H9 (cell line): ENCODE results near the gene NELFCD. TPM values are rescaled to one million over a fixed set of nuclear protein-coding genes. Genes with fewer than 3 reads are reported as not detected.

Experiments used
- DNase-seq: peaks from one replicate; pipeline ENCODE4 v3.0.0-alpha.2; 2017
- H2AFZ ChIP-seq: one replicate; pipeline ENCODE4 v1.6.1; 2013; ENCODE audit warnings: mild to moderate bottlenecking, low read length, control low read depth, moderate library complexity
- H2AK5ac ChIP-seq: 2 replicates; pipeline ENCODE4 v1.6.1; 2013; ENCODE audit warnings: low read length, control low read depth, mixed read lengths; ENCODE audit not compliant: insufficient read length
- H2BK120ac ChIP-seq: one replicate; pipeline ENCODE4 v1.6.1; 2013; ENCODE audit warnings: low read depth, mild to moderate bottlenecking, low read length, control low read depth, inconsistent platforms; ENCODE audit not compliant: poor library complexity, severe bottlenecking
- H2BK12ac ChIP-seq: 2 replicates; pipeline ENCODE4 v1.6.1; 2013; ENCODE audit warnings: low read length, control low read depth, mixed read lengths, low read depth; ENCODE audit not compliant: insufficient read length
- H2BK15ac ChIP-seq: 2 replicates; pipeline ENCODE4 v1.6.1; 2013; ENCODE audit warnings: low read depth, low read length, control low read depth
- H2BK20ac ChIP-seq: one replicate; pipeline ENCODE4 v1.6.1; 2013; ENCODE audit warnings: low read depth, mild to moderate bottlenecking, low read length, control low read depth, inconsistent platforms; ENCODE audit not compliant: poor library complexity, severe bottlenecking
- H2BK5ac ChIP-seq: 2 replicates; pipeline ENCODE4 v1.6.1; 2013; ENCODE audit warnings: low read length, control low read depth, mixed read lengths; ENCODE audit not compliant: insufficient read length
- H3K14ac ChIP-seq: 2 replicates; pipeline ENCODE4 v1.6.1; 2013; ENCODE audit warnings: low read length, control low read depth; ENCODE audit not compliant: insufficient read depth
- H3K18ac ChIP-seq: 2 replicates; pipeline ENCODE4 v1.6.1; 2013; ENCODE audit warnings: low read depth, mild to moderate bottlenecking, mixed read lengths, low read length, control low read depth; ENCODE audit not compliant: insufficient read length
- H3K23ac ChIP-seq: 2 replicates; pipeline ENCODE4 v1.6.1; 2013; ENCODE audit warnings: low read length, control low read depth, mixed read lengths, low read depth; ENCODE audit not compliant: insufficient read length
- H3K23me2 ChIP-seq: 2 replicates; pipeline ENCODE4 v1.6.1; 2013; ENCODE audit warnings: low read depth, mild to moderate bottlenecking, mixed read lengths, low read length, control low read depth; ENCODE audit not compliant: insufficient read length, poor library complexity, severe bottlenecking
- H3K27ac ChIP-seq: 2 replicates; pipeline ENCODE4 v1.5.1; 2013; ENCODE audit warnings: low read length, control low read depth, mixed read lengths, low read depth; ENCODE audit not compliant: insufficient read length
- H3K27me3 ChIP-seq: 2 replicates; pipeline ENCODE4 v1.6.1; 2013; ENCODE audit warnings: low read length, control low read depth, inconsistent platforms; ENCODE audit not compliant: insufficient read depth
- H3K4ac ChIP-seq: 2 replicates; pipeline ENCODE4 v1.6.1; 2013; ENCODE audit warnings: low read depth, mild to moderate bottlenecking, control low read depth, inconsistent platforms, low read length, moderate library complexity
- H3K4me1 ChIP-seq: 2 replicates; pipeline ENCODE4 v1.6.1; 2013; ENCODE audit warnings: low read length, control low read depth, inconsistent platforms; ENCODE audit not compliant: insufficient read depth
- H3K4me2 ChIP-seq: 2 replicates; pipeline ENCODE4 v1.6.1; 2013; ENCODE audit warnings: low read length, control low read depth, mixed read lengths; ENCODE audit not compliant: insufficient read length, insufficient read depth
- H3K56ac ChIP-seq: 2 replicates; pipeline ENCODE4 v1.6.1; 2013; ENCODE audit warnings: low read depth, mild to moderate bottlenecking, mixed read lengths, low read length, control low read depth; ENCODE audit not compliant: insufficient read length
- H3K79me1 ChIP-seq: 2 replicates; pipeline ENCODE4 v1.6.1; 2013; ENCODE audit warnings: low read depth, mild to moderate bottlenecking, moderate library complexity, low read length, control low read depth, inconsistent platforms; ENCODE audit not compliant: insufficient read depth, poor library complexity, severe bottlenecking
- H3K79me2 ChIP-seq: 2 replicates; pipeline ENCODE4 v1.6.1; 2013; ENCODE audit warnings: low read length, control low read depth, inconsistent platforms; ENCODE audit not compliant: insufficient read depth
- H3K9ac ChIP-seq: 2 replicates; pipeline ENCODE4 v1.6.1; 2013; ENCODE audit warnings: low read length, control low read depth, mixed read lengths; ENCODE audit not compliant: insufficient read length; ENCODE audit errors: extremely low read depth
- H3K9me3 ChIP-seq: one replicate; pipeline ENCODE4 v1.6.1; 2013; ENCODE audit warnings: low read depth, low read length, inconsistent platforms; ENCODE audit not compliant: control insufficient read depth
- H3T11ph ChIP-seq: one replicate; pipeline ENCODE4 v1.6.1; 2013; ENCODE audit warnings: mild to moderate bottlenecking, low read length, control low read depth, inconsistent platforms
- H4K20me1 ChIP-seq: one replicate; pipeline ENCODE4 v1.6.1; 2013; ENCODE audit not compliant: control insufficient read depth, insufficient read length, insufficient read depth
- H4K5ac ChIP-seq: 2 replicates; pipeline ENCODE4 v1.6.1; 2013; ENCODE audit warnings: low read depth, mild to moderate bottlenecking, mixed read lengths, low read length, control low read depth; ENCODE audit not compliant: insufficient read length
- H4K8ac ChIP-seq: replicated peaks from 2 replicates; pipeline ENCODE4 v1.6.1; 2013; ENCODE audit warnings: low read length, control low read depth, mixed read lengths, low read depth; ENCODE audit not compliant: insufficient read length
- H4K91ac ChIP-seq: 2 replicates; pipeline ENCODE4 v1.6.1; 2013; ENCODE audit warnings: low read depth, mild to moderate bottlenecking, moderate library complexity, mixed read lengths, low read length, control low read depth; ENCODE audit not compliant: insufficient read length
- H3K27ac Mint-ChIP-seq, 3 experiments: 2 replicates in 2 of 3; 3 replicates in 1 of 3; pipeline ENCODE4 v1.8.0; 2020 to 2021; ENCODE audit warnings: mixed read lengths in 3 of 3, mild to moderate bottlenecking in 1 of 3, moderate library complexity in 1 of 3
- H3K27me3 Mint-ChIP-seq: 2 replicates; pipeline ENCODE4 v1.8.0; 2021; ENCODE audit warnings: low read depth, mild to moderate bottlenecking, moderate library complexity, mixed read lengths
- H3K36me3 Mint-ChIP-seq, 3 experiments: 2 replicates in 2 of 3; 3 replicates in 1 of 3; pipeline ENCODE4 v1.8.0; 2020 to 2021; ENCODE audit warnings: low read depth in 3 of 3, mixed read lengths in 3 of 3; ENCODE audit not compliant: insufficient read depth in 1 of 3
- H3K4me1 Mint-ChIP-seq, 2 experiments: 2 replicates each; pipeline ENCODE4 v1.8.0; 2020; ENCODE audit warnings: mixed read lengths in 2 of 2
- H3K4me3 Mint-ChIP-seq, 2 experiments: 2 replicates in 1 of 2; 3 replicates in 1 of 2; pipeline ENCODE4 v1.8.0; 2020 to 2021; ENCODE audit warnings: mild to moderate bottlenecking in 2 of 2, mixed read lengths in 2 of 2, moderate library complexity in 1 of 2
- H3K9me3 Mint-ChIP-seq, 2 experiments: 2 replicates in 1 of 2; 3 replicates in 1 of 2; pipeline ENCODE4 v1.8.0; 2020; ENCODE audit warnings: mild to moderate bottlenecking in 2 of 2, mixed read lengths in 2 of 2, moderate library complexity in 1 of 2
- CTCF ChIP-seq: fragments of 200-600 bp; sonication (generic); conservative IDR thresholded peaks from 3 replicates; pipeline ENCODE4 v1.8.0; 2021; ENCODE audit warnings: antibody characterized with exemption, mild to moderate bottlenecking
- WGBS: extraction: QIAGEN DNeasy Blood & Tissue Kit; methylation state at CpG from one replicate; pipeline ENCODE4 v1.1.7; 2013; ENCODE audit warnings: missing lambda C conversion rate, low lambda C conversion rate, mixed read lengths; ENCODE audit not compliant: insufficient read length; ENCODE audit errors: extremely low coverage; 5-methylcytosine and 5-hydroxymethylcytosine counted together
- total RNA-seq: library from RNA; stranded (reverse); gene quantifications from 2 replicates; pipeline ENCODE4 v1.2.1, GENCODE V29; 2021

NELFCD gene
- total RNA-seq, 1 experiment from 2014 or later, result 57.8 TPM

GRCh38 chr20:59001068-59001448 is 20.0 kb downstream of the NELFCD start:
- Histone ChIP-seq H3T11ph (no peak overlapping the region), H4K20me1 (no peaks in the 10 kb centered on the region), H3K14ac (no peak overlapping the region), H2BK12ac (no peak overlapping the region), H3K27ac (no peak overlapping the region), H3K23me2 (no peaks in the 10 kb centered on the region), H4K91ac (no peak overlapping the region), H3K9ac (no peak overlapping the region), H2BK15ac (no peak overlapping the region), H3K79me2 (no peaks in the 10 kb centered on the region), H3K18ac (no peak overlapping the region), H4K8ac (no peak overlapping the region), H3K4me1 (no peaks in the 10 kb centered on the region), H2AK5ac (no peak overlapping the region), H3K9me3 (no peaks in the 10 kb centered on the region), H3K56ac (no peak overlapping the region), H2BK120ac (no peak overlapping the region), H2AFZ (no peak overlapping the region), H3K4me2 (no peak overlapping the region), H2BK5ac (no peak overlapping the region), H3K79me1 (no peaks in the 10 kb centered on the region), H4K5ac (no peak overlapping the region), H3K27me3 (no peaks in the 10 kb centered on the region), H3K23ac (no peak overlapping the region), H2BK20ac (no peak overlapping the region), H3K4ac (no peak overlapping the region)
- Mint-ChIP-seq H3K4me3 (no peak overlapping the region), H3K27ac (no peak overlapping the region), H3K36me3 (peaks cover 0 to 39% (median 36%) of the 10 kb centered on the region in 3 experiments; a peak in 5 of 7 replicates), H3K27me3 (peaks cover 1% of the 10 kb centered on the region), H3K4me1 (peaks cover 11 to 14% of the 10 kb centered on the region in 2 experiments), H3K9me3 (no peaks in the 10 kb centered on the region)
- no peak for TF ChIP-seq CTCF
- DNase-seq, result no peak
- WGBS, result no CpG with 5 or more reads among the region's 13 CpGs
